Measurements from ENCODE around the gene TMCC2.
"Not testable (repeated sequence)": the region's sequence is repeated elsewhere in the genome, so short reads cannot be mapped to it uniquely, and the experiment has no call there.

The TMCC2 gene

GRCh38 chr1:205211839-205212536 lies 15.8 kb upstream of the TMCC2 start:
- no peak for DNase-seq (ENCODE audit: low read depth in 2 of 2)

GRCh38 chr1:205214756-205215155 lies 13.0 kb upstream of the TMCC2 start:
- no peak for DNase-seq (ENCODE audit: low read depth in 2 of 2)

- DNase-seq (ENCODE audit: low read depth in 2 of 2): no peak
Observed at GRCh38 chr1:205216588-205216987, 11.2 kb upstream of the TMCC2 start.

GRCh38 chr1:205217418-205217817 lies 10.3 kb upstream of the TMCC2 start:
- no peak for DNase-seq (ENCODE audit: low read depth in 2 of 2)

- DNase-seq (ENCODE audit: low read depth in 2 of 2): no peak
Observed at GRCh38 chr1:205220421-205220820, 7.3 kb upstream of the TMCC2 start.

- DNase-seq (ENCODE audit: low read depth in 2 of 2): no peak
Observed at GRCh38 chr1:205224736-205225135, 3.0 kb upstream of the TMCC2 start.

GRCh38 chr1:205225901-205226765 lies 1.6 kb upstream of the TMCC2 start:
- DNase-seq (ENCODE audit: low read depth in 2 of 2): no peak

- no peak for DNase-seq (ENCODE audit: low read depth in 2 of 2)
Observed at GRCh38 chr1:205226868-205227583, 720 bp upstream of the TMCC2 start.

- no peak for DNase-seq (ENCODE audit: low read depth in 2 of 2)
Observed at GRCh38 chr1:205228093-205228521, 361 bp downstream of the TMCC2 start.

GRCh38 chr1:205229399-205229871 lies 1.7 kb downstream of the TMCC2 start:
- DNase-seq (ENCODE audit: low read depth in 2 of 2): peak; percentile 51 to 63

- DNase-seq (ENCODE audit: low read depth in 2 of 2): no peak
Observed at GRCh38 chr1:205229916-205230700, 2.4 kb downstream of the TMCC2 start.

- no peak for DNase-seq (ENCODE audit: low read depth in 2 of 2)
Observed at GRCh38 chr1:205230982-205231381, 3.2 kb downstream of the TMCC2 start.

- DNase-seq (ENCODE audit: low read depth in 2 of 2): no peak
Observed at GRCh38 chr1:205232127-205232820, 4.5 kb downstream of the TMCC2 start.

GRCh38 chr1:205232945-205233397 lies 5.2 kb downstream of the TMCC2 start:
- no peak for DNase-seq (ENCODE audit: low read depth in 2 of 2)

GRCh38 chr1:205233986-205234385 lies 6.2 kb downstream of the TMCC2 start:
- DNase-seq (ENCODE audit: low read depth in 2 of 2): not testable (repeated sequence)

GRCh38 chr1:205235951-205236350 lies 8.2 kb downstream of the TMCC2 start:
- DNase-seq (ENCODE audit: low read depth in 2 of 2): no peak

GRCh38 chr1:205236526-205236925 lies 8.8 kb downstream of the TMCC2 start:
- DNase-seq (ENCODE audit: low read depth in 2 of 2): no peak

- DNase-seq (ENCODE audit: low read depth in 2 of 2): no peak
Observed at GRCh38 chr1:205236951-205237475, 9.3 kb downstream of the TMCC2 start.

- DNase-seq (ENCODE audit: low read depth in 2 of 2): peak; percentile 39 to 70
Observed at GRCh38 chr1:205237526-205238484, 10.1 kb downstream of the TMCC2 start.
